HG03135 (cell line): ENCODE results near the gene VMP1.
"Not testable (repeated sequence)": the region's sequence is repeated elsewhere in the genome, so short reads cannot be mapped to it uniquely, and the experiment has no call there.

Experiments
- ATAC-seq: cut with Tn5 transposase; IDR thresholded peaks from one replicate; pipeline ENCODE4 v1.9.1; 2021; ENCODE audit warnings: mild to moderate bottlenecking, moderate library complexity; ENCODE audit not compliant: unreplicated experiment

VMP1 gene

GRCh38 chr17:59853919-59854729, 146.7 kb downstream of the VMP1 start:
- not testable (repeated sequence) for ATAC-seq

DNA sequence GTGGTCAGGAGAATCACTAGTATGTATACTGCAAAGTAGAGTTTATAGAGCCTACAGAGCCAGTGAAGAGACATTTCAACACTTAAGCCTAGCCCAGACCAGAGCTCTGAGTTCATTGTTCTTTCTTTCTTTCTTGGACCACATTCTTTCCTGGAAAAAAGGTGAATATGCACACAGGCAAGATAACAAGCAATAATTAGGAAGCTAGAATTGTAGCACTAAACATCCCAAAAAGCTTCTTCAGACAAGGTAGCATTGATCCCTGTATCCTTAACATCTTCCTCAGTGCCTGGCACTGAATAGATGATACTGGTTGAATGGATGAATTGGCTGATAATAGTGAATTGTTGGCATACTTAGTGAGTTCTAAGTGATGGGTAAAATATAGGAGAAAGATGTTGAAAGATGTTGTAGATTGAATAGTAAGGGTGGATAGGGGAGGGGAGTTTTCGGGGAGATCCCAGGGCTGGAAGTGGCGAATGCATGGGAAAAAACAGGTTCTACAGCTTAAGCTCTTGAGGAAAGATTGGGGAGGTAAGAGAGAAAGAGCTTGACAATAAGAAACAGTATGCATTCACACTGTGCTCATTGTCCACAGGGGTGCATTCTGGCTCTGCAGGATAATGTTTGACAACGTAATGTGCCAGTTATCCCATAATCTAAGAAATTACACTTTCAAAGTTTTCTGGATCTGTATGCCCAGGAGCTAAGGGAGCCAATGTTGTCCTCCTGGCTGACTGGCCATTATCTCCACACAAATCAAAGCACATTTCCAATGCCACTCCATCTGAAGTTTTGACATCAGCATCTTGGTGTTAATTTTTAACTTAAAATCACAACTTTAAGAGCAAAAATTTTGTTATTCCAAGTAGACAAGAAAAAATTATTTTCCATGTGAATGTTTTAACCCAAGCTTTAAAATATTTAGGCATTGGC, 149.7 kb downstream of the VMP1 start:
- ATAC-seq: no peak

- no peak for ATAC-seq
Observed at GRCh38 chr17:59858167-59858816, 150.8 kb downstream of the VMP1 start.

DNA sequence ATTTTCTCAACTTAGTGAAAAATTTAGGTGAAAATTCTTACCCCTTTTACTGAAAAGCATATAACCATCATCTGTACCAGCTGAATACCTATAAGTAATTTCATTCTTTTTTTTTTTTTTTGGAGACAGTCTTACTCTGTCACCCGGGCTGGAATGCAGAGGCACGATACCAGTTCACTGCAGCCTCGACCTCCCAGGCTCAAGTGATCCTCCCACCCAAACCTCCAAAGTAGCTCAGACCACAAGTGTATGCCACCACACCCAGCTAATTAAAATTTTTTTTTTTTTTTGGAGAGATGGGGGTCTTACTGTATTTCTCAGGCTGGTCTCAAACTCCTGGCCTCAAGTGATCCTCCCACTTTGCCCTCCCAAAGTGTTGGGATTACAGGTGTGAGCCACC, 151.5 kb downstream of the VMP1 start:
- ATAC-seq: no peak

- no peak for ATAC-seq
Observed at GRCh38 chr17:59859444-59860025, 152.1 kb downstream of the VMP1 start.

DNA sequence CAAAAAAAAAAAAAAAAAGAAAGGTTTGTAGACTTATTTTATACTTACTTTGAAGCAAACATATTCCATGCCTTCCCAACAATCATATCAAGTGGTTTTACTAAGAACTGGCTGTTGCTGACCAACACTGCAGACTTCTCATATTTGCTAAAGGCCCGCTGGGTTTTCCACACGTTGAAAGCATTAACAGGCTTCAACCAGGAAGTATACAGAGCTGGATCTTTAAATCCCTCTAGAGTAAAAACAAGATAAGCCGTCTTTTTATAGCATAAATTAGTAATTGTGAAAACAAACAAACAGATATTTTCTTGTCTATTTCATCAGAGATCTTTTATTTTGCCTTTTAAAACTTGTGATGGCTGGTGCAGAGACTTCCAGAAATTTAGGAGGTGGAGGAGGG, 156.2 kb downstream of the VMP1 start:
- ATAC-seq: no peak

DNA sequence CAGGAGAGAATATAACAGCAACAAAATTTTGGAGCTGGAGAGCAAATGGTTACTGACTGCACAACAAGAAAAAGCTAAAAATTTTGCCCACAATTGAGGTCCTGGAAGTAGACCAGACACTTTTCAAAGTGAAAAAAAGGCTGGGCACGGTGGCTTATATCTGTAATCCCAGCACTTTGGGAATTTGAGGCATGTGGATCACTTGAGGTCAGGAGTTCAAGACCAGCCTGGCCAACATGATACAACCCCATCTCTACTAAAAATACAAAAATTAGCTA, 162.4 kb downstream of the VMP1 start:
- ATAC-seq: no peak

- ATAC-seq: no peak
Observed at GRCh38 chr17:59870482-59870881, 163.0 kb downstream of the VMP1 start.

DNA sequence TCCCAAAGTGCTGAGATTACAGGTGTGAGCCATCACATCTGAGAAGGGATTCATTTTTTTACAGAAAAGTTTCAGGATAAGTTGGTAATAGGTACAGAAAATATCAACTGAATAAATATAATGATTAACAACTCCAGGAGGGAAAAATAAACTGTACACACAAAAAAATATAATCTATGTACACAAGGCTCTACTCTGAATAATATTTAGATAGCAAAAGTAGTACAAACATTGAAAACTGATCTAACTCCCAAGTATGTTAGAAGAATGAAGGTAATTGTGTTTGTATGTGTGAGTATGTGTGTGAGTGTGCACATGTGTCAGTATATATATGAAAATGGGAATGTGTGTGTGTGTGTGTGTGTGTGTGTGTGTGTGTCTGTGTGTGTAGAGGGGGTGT, 164.9 kb downstream of the VMP1 start:
- no peak for ATAC-seq

GRCh38 chr17:59873414-59873813, 166.0 kb downstream of the VMP1 start:
- not testable (repeated sequence) for ATAC-seq

DNA sequence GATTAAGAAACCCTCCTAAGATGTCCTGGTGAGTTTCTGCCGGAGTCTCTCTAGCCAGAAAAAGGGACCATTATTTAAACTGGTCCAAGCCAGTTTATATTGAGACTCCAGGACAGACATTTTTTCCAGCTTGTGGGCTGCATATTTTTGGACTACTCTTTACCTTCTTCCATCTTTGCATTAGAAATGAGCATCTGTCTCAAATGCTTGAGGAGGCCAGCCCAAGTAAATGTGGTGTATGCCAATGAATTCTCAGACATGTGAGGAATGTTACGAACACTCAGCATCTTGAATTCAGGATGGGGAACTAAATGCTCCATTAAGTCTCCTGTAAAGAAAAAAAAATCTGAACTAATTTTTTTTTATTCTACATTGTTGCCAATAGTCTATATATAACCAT, 166.9 kb downstream of the VMP1 start:
- no peak for ATAC-seq

- ATAC-seq: no peak
Observed at GRCh38 chr17:59876107-59876506, 168.7 kb downstream of the VMP1 start.

DNA sequence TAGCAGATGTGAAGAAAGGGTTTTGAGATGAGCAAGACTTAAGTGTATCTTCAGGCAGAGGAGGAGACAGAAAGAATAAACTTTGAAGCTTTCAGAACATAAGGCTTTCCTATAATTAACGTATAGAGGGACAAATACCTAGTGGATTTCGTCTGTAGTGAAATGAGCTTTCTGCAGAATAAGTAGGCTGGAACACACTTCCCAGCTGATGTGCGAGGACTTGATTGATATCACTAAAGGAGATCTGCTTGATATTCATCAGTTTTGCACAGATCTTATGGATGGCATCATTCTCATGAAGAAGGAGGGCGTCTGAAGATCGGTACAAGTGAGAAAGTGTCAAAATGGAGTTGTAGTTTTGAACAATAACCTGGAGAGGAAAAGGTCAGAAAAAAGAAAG, 170.5 kb downstream of the VMP1 start:
- no peak for ATAC-seq

DNA sequence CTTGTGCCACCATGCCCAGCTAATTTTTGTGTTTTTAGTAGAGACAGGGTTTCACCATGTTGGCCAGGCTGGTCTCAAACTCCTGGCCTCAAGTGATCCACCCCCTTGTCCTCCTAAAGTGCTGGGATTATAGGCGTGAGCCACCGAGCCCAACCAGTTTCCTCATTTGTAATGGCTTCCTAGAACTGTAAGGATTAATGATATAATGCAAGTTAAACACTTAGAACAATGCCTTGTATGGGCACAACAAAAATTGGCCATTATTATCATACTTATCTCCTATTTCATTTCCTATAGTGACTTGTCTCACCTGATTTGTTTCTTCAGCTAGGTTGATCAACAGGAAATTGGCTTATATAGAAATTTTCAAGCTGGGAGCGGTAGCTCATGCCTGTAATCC, 171.2 kb downstream of the VMP1 start:
- no peak for ATAC-seq

DNA sequence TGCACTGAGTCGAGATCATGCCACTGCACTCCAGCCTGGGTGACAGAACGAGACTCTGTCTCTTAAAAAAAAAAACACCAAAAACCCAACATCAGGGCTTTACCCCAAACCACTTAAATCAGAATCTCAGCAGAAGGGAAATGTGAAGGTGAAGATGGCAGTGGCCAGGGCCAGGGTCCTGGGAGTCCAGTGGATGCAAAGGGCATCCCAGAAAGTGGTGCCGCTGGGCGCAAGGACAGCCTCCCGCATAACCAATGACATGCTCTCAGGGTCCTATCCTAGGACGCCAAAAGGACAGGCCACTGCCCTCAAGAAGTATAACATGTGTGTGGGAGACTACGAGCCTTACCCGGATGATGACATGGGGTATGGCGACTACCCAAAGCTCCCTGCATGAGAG, 177.4 kb downstream of the VMP1 start:
- no peak for ATAC-seq

DNA sequence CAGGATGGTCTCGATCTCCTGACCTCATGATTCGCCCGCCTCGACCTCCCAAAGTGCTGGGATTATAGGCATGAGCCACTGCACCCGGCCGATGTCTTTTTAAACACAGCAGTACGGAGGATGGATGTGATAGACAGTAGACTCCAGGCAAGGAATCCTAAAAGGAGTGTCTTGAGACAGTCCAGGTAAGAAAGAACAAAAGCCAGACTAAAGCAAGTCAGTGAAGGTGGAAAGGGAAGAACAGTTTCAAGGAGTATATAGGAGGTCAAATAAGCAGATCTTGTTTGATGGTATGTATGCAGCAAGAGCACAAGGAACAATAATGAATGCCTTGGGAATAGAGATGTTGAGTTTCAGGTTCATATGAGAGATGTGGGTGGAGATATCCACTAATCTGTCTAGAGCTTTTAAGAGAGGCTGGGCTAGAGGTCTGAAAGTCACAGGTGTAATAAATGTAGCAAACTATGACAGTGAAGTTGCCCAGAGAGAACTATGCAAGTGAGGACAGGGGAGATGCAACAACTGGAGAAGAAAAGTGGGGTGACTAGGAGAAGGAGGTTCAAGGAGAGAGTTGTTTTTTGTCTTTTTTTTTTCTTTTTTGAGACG, 180.8 kb downstream of the VMP1 start:
- ATAC-seq: no peak

- ATAC-seq: no peak
Observed at GRCh38 chr17:59890720-59891119, 183.3 kb downstream of the VMP1 start.
